HFF-Myc (cell line): ENCODE measurements around the gene IFT20.

Experiments
- DNase-seq: peaks from one replicate; pipeline ENCODE4 v3.0.0-alpha.2; 2011; ENCODE audit warnings: low read depth; ENCODE audit errors: extremely low read depth
- H3K4me3 ChIP-seq: replicated peaks from 2 replicates; pipeline ENCODE4 v1.5.1; 2011; ENCODE audit warnings: low read depth, mild to moderate bottlenecking, control low read depth, low read length
- TF ChIP-seq, protein P1 (sequence below): IDR thresholded peaks from 2 replicates; pipeline ENCODE4 v1.5.1; 2012; ENCODE audit warnings: mild to moderate bottlenecking, low read depth, low read length, control low read depth; ENCODE audit errors: missing control alignments

The IFT20 gene

DNA sequence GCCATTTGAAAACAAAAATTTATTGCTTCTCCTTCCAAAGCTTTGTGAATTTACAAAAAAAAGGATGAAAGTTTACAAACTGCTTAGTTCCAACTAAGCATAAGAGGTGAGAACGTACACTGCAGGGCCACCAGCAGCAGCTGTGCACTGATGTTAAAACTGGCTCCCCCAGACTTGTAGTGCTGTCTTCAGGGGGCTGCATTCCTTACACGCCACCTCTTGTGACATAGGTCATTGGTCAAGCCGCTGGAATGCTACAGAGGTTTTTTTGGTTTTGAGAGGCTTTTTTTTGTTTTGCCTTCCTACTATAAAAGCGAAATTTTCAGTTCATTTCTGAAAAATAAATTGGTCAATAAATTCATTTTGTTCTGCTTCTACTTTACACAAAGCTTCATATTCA is 6.9 kb downstream of the IFT20 start:
- no peak overlapping the region for H3K4me3 ChIP-seq
- TF ChIP-seq, protein P1, sequence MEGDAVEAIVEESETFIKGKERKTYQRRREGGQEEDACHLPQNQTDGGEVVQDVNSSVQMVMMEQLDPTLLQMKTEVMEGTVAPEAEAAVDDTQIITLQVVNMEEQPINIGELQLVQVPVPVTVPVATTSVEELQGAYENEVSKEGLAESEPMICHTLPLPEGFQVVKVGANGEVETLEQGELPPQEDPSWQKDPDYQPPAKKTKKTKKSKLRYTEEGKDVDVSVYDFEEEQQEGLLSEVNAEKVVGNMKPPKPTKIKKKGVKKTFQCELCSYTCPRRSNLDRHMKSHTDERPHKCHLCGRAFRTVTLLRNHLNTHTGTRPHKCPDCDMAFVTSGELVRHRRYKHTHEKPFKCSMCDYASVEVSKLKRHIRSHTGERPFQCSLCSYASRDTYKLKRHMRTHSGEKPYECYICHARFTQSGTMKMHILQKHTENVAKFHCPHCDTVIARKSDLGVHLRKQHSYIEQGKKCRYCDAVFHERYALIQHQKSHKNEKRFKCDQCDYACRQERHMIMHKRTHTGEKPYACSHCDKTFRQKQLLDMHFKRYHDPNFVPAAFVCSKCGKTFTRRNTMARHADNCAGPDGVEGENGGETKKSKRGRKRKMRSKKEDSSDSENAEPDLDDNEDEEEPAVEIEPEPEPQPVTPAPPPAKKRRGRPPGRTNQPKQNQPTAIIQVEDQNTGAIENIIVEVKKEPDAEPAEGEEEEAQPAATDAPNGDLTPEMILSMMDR: no peak

DNA sequence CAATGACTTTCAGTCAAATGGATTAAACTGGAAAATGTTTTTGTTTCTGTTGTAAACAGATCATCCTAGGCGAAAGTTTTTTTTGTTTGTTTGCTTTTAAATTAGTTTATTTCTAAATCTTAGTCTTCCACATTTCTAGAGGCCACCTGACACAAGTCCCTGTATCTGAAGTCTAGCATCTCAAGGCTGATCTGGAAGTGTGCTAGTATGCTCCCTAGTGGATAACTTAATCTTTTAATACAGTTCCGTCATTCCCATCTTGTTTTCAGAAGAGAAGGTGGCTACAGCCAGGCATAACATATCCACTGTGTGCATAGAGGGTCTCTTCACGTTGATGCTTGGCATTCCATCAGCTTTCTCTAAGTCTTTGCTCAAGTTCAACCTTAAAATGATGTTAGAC is 7.6 kb downstream of the IFT20 start:
- no peak overlapping the region for H3K4me3 ChIP-seq
- TF ChIP-seq, protein P1: no peak
- DNase-seq: no peak

More for the DNA sequence above, 6.9 kb downstream of the IFT20 start:
- DNase-seq: no peak

DNA sequence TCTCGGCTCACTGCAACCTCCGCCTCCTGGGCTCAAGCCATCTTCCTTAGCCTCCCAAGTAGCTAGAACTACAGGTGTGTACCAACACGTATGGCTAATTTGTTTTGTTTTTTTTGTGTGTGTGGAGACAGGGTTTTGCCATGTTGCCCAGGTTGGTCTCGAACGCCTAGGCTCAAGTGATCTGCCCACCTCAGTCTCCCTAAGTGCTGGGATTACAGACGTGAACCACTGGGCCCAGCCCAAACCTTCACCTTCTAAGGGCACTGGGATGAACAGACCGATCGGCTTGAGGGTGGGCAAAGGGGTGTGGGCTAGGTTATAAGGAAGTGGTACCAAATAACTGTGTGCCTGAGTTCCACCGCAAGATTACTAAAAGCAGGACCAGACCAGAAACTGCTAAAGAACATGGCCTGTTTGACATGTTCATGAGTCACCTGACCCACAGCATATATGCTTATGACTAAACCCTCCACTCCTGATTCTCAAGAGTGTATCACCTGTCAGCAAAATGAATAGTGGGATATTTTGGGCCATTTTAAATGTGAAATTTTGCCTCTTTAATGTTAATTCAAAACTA is 8.2 kb downstream of the IFT20 start:
- TF ChIP-seq, protein P1: no peak
- no peak overlapping the region for H3K4me3 ChIP-seq
- DNase-seq: no peak

DNA sequence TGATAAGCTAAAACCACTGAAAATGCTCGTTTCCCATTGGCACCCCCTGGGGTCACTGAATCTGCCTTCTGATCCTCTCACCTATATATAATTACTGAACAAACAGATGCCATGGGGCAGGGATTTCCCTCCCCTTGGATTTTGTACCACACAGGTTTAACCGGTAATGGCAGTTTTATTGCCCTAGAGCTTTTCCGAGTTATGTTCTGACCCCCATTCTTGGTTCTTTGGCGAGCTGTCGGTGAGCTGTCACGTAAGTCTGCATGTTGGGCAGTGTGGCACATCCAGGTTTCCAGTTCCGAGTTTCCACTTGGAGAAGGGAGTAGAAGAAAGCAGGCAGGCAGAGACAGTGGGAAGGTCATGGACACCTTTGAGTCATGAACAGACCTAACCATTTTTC is 9.2 kb downstream of the IFT20 start:
- no peak overlapping the region for H3K4me3 ChIP-seq
- TF ChIP-seq, protein P1: no peak
- DNase-seq: no peak

DNA sequence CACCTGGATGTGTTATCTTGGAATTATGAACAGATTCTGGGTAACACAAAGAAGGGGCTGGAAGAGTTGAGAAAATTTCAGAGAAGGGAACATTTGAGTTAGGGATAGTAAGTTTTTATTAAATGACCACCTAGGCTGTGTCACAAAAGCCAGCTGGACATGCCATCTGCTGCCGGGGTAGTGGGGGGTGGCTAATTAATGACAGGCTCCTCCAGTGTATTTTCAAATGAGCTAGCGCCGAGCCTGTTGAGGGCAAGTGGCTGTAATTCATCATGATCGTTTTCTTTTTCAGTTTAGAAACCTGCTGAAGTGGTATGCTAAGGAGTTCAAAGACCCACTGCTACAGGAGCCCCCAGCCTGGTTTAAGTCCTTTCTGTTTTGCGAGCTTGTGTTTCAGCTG is 10.1 kb downstream of the IFT20 start:
- TF ChIP-seq, protein P1: no peak
- DNase-seq: no peak
- no peak overlapping the region for H3K4me3 ChIP-seq

DNA sequence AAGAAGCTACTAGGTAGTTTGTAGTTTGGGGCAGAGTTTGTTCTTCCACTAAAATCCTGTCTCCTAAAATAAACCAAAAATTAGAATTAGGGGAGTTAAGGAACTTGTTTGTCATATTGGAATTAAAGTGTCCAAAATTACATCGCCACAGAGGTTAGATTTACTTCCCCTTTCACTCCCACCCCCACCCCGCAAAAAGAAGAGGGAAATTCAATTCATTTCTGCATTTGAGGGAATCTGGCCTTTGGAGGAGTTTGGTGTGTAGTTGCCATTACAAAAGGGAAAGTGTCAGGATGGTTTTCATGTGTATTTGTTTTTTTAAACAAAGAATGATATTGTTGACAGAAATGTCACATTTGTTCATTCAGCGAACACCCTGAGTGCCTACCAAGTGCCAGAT is 10.5 kb downstream of the IFT20 start:
- no peak overlapping the region for H3K4me3 ChIP-seq
- DNase-seq: no peak
- TF ChIP-seq, protein P1: no peak

DNA sequence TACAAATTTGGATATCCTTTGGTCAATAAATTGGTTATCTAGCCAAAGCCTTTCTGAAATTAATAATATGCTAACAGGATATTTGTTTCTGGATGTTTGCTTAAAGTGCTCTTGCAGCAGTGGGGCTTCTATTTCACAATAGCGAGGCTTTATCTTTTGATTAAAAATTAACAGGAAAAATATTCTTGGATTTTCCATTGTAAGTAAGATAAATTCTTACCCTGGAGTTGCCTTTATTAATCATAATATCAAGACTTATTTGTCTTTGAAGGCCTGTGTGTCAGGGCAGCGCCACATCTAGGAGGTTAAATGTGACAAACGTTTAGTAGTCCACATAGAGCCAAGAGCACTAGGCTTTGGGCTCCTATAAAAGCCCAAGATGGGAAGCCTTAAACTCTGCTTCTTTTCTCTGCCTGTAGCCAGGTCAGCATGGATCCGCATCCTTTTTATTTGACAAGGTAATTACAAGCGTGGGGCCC is 11.0 kb downstream of the IFT20 start:
- TF ChIP-seq, protein P1: no peak
- no peak for DNase-seq
- H3K4me3 ChIP-seq: no peak overlapping the region
